HEK293T (cell line): ENCODE results near the gene EGLN2.

Source experiments
- BHLHE40 ChIP-seq: fragments of 450-650 bp; IDR thresholded peaks from 2 replicates; pipeline ENCODE4 v1.6.1; 2016; ENCODE audit warnings: mild to moderate bottlenecking, moderate library complexity, borderline replicate concordance
- FOXK2 ChIP-seq: fragments of 450-650 bp; IDR thresholded peaks from 2 replicates; pipeline ENCODE4 v1.6.1; 2016; ENCODE audit warnings: mild to moderate bottlenecking
- FOXM1 ChIP-seq: fragments of 450-650 bp; IDR thresholded peaks from 2 replicates; pipeline ENCODE4 v1.6.1; 2017; ENCODE audit warnings: mild to moderate bottlenecking, borderline replicate concordance
- HDGF ChIP-seq: fragments of 450-650 bp; IDR thresholded peaks from 2 replicates; pipeline ENCODE4 v1.6.1; 2017; ENCODE audit warnings: antibody characterized with exemption, borderline replicate concordance
- NFRKB ChIP-seq: fragments of 450-650 bp; IDR thresholded peaks from 2 replicates; pipeline ENCODE4 v1.6.1; 2016; ENCODE audit warnings: mild to moderate bottlenecking, moderate library complexity
- SP1 ChIP-seq: fragments of 450-650 bp; IDR thresholded peaks from 2 replicates; pipeline ENCODE4 v1.6.1; 2017
- ZNF384 ChIP-seq: fragments of 450-650 bp; IDR thresholded peaks from 2 replicates; pipeline ENCODE4 v1.6.1; 2016

DNA sequence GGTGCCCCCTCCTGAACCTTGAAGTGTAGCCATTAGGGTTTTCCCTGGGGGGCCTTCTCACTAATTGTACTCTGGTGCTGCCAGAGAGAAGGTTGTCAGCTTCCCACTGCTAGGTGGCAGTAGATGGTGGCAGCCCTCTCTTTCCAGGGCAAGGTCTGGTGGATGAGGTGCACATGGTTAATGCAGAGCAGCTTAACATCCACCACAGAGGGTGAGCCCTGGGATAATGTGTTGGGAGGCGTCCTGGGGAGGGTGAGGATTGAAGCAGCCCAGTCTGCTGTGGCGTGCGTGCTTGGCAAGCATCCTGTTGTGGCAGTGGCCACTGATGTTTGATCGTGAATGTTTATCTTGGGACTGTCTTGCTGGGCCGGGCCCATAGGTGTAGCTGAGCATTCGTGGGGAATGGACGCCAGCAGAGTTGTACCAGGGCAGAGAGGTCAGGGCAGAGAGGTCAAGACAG is 5.8 kb downstream of the EGLN2 start:
- TF ChIP-seq FOXK2 (no peak), SP1 (no peak), ZNF384 (no peak), BHLHE40 (no peak), FOXM1 (no peak), NFRKB (no peak), HDGF (no peak)
